Osteocyte (in vitro differentiated cells): Measurements from ENCODE around the gene SIRPB2. TPM values are rescaled to one million over a fixed set of nuclear protein-coding genes. Genes with fewer than 3 reads are reported as not detected.

ENCODE experiments used
- DNase-seq: peaks from one replicate; pipeline ENCODE4 v3.0.0; 2021; ENCODE audit warnings: mixed read lengths; ENCODE audit not compliant: unreplicated experiment; ENCODE audit errors: extremely low spot score
- H3K27ac Mint-ChIP-seq: one replicate; pipeline ENCODE4 v1.8.0; 2021; ENCODE audit warnings: mild to moderate bottlenecking, mixed read lengths; ENCODE audit not compliant: unreplicated experiment
- H3K27me3 Mint-ChIP-seq: one replicate; pipeline ENCODE4 v1.8.0; 2021; ENCODE audit warnings: mixed read lengths; ENCODE audit not compliant: unreplicated experiment
- H3K36me3 Mint-ChIP-seq: one replicate; pipeline ENCODE4 v1.8.0; 2021; ENCODE audit warnings: mixed read lengths; ENCODE audit not compliant: unreplicated experiment
- H3K4me1 Mint-ChIP-seq: one replicate; pipeline ENCODE4 v1.8.0; 2021; ENCODE audit warnings: mixed read lengths; ENCODE audit not compliant: unreplicated experiment
- H3K4me3 Mint-ChIP-seq: one replicate; pipeline ENCODE4 v1.8.0; 2021; ENCODE audit warnings: mild to moderate bottlenecking, moderate library complexity, mixed read lengths; ENCODE audit not compliant: unreplicated experiment
- H3K9me3 Mint-ChIP-seq: one replicate; pipeline ENCODE4 v1.8.0; 2021; ENCODE audit warnings: mixed read lengths; ENCODE audit not compliant: unreplicated experiment
- total RNA-seq: library from RNA; stranded (reverse); gene quantifications from 2 replicates; pipeline ENCODE4 v1.2.1, GENCODE V29; 2021
- TF ChIP-seq, protein P1 (sequence below): fragments of 200-600 bp; sonication (generic); IDR thresholded peaks from 2 replicates; pipeline ENCODE4 v1.5.0; 2021; ENCODE audit warnings: antibody characterized with exemption, mild to moderate bottlenecking, moderate library complexity

The SIRPB2 gene
- total RNA-seq, 1 donor from 2014 or later: not detected

DNA sequence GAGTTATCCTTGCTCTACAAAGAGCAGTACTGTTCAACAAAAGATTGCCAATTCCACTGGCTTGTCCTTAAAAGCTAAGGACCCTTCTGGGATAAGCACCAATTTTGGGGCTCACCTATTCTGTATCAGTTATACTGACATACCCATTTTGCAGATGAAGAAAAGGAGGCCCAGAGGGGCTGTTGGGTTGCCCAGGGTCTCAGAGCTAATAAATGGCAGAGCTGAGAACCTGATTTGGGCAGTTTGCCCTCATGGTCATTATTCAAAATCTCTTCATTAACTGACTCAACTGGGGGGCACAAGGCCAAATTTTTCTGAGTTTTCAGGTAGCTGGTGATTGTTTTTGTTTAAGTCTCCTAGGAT lies 55.9 kb downstream of the SIRPB2 start:
- H3K9me3 Mint-ChIP-seq: no peaks in the 10 kb centered on the region
- H3K4me3 Mint-ChIP-seq: no peak overlapping the region
- H3K4me1 Mint-ChIP-seq: peaks cover 4% of the 10 kb centered on the region
- TF ChIP-seq, protein P1, sequence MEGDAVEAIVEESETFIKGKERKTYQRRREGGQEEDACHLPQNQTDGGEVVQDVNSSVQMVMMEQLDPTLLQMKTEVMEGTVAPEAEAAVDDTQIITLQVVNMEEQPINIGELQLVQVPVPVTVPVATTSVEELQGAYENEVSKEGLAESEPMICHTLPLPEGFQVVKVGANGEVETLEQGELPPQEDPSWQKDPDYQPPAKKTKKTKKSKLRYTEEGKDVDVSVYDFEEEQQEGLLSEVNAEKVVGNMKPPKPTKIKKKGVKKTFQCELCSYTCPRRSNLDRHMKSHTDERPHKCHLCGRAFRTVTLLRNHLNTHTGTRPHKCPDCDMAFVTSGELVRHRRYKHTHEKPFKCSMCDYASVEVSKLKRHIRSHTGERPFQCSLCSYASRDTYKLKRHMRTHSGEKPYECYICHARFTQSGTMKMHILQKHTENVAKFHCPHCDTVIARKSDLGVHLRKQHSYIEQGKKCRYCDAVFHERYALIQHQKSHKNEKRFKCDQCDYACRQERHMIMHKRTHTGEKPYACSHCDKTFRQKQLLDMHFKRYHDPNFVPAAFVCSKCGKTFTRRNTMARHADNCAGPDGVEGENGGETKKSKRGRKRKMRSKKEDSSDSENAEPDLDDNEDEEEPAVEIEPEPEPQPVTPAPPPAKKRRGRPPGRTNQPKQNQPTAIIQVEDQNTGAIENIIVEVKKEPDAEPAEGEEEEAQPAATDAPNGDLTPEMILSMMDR: no peak
- H3K36me3 Mint-ChIP-seq: no peaks in the 10 kb centered on the region
- H3K27ac Mint-ChIP-seq: no peak overlapping the region
- H3K27me3 Mint-ChIP-seq: peaks cover 8% of the 10 kb centered on the region
- no peak for DNase-seq

DNA sequence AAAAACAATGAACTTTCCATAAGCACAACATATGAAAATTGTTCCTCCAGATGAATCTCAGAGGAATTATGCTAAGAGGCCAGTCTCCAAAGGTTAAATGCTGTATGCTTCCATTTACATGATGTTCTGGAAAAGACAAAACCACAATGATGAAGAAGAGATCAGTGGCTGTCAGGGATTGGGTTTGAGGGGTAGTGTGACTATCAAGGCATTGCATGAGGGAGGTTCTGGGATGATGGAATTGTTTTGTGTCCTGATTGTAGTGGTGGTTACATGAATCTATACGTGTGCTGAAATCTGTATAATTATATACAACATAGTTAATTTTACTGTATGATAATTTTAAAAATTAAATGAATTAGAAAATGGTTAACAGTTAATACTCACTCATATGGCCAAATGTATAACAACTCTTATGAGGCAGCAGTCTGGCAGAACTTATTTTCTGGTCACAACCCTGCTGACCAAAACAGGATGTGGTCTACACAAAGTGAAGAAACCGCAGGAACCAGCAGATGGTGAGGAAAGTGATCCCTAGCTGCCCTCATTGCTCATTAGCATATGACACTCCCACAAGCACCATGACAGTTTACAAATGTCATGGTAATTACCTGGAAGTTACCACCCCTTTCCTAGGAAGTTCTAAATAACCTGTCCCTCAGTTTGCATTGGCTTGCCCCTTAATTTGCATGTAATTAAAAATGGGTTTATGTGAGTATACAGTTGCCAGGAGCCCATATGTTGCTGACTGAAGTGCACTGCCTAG lies 56.5 kb downstream of the SIRPB2 start:
- H3K27me3 Mint-ChIP-seq: peaks cover 8% of the 10 kb centered on the region
- no peak overlapping the region for H3K4me3 Mint-ChIP-seq
- no peak for DNase-seq
- TF ChIP-seq, protein P1: no peak
- H3K27ac Mint-ChIP-seq: no peak overlapping the region
- no peaks in the 10 kb centered on the region for H3K36me3 Mint-ChIP-seq
- peaks cover 4% of the 10 kb centered on the region for H3K4me1 Mint-ChIP-seq
- no peaks in the 10 kb centered on the region for H3K9me3 Mint-ChIP-seq

DNA sequence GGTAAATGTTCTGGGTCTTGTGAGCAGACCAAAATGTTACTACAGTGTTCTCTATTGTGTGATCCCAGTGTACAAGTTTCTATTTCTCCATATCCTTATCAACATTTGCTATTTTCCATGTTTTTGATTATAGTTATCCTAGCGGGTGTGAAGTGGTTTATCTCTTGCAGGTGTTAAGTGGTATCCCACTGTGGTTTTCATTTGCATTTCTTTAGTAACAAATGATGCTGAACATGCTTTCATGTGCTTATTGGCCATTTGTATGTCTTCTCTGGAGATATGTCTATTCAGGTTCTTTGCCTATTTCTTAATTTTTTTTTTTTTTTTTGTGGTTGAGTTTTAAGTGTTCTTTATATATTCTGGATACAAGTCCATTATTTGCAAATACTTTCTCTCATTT lies 60.1 kb downstream of the SIRPB2 start:
- DNase-seq: no peak
- Mint-ChIP-seq H3K4me1 (peaks cover 13% of the 10 kb centered on the region), H3K4me3 (no peak overlapping the region), H3K27me3 (peaks cover 8% of the 10 kb centered on the region), H3K27ac (no peak overlapping the region), H3K36me3 (no peaks in the 10 kb centered on the region), H3K9me3 (no peaks in the 10 kb centered on the region)
- TF ChIP-seq, protein P1: no peak

DNA sequence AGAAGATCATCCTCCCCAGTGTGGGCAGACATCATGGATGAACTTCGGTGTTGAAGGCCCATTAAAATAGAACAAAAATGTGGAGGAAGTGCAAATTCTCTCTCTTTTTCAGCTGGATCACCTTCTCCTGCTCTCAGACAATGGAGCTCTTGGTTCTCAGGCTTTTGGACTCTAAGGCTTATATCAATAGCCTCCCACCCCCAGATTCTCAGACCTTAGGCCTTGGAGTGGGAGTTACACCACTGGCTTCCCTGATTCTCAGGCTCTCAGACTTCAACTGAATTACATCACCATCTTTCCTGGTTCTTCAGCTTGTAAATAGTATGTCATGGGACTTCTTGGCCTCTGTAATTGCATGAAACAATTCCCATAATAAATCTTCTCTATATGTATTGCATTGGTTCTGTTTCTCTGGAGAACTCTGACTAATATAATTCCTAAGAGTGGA lies 61.2 kb downstream of the SIRPB2 start:
- no peak overlapping the region for H3K4me3 Mint-ChIP-seq
- no peak overlapping the region for H3K27ac Mint-ChIP-seq
- peaks cover 8% of the 10 kb centered on the region for H3K27me3 Mint-ChIP-seq
- no peaks in the 10 kb centered on the region for H3K9me3 Mint-ChIP-seq
- DNase-seq: no peak
- TF ChIP-seq, protein P1: no peak
- no peaks in the 10 kb centered on the region for H3K36me3 Mint-ChIP-seq
- H3K4me1 Mint-ChIP-seq: peaks cover 12% of the 10 kb centered on the region

DNA sequence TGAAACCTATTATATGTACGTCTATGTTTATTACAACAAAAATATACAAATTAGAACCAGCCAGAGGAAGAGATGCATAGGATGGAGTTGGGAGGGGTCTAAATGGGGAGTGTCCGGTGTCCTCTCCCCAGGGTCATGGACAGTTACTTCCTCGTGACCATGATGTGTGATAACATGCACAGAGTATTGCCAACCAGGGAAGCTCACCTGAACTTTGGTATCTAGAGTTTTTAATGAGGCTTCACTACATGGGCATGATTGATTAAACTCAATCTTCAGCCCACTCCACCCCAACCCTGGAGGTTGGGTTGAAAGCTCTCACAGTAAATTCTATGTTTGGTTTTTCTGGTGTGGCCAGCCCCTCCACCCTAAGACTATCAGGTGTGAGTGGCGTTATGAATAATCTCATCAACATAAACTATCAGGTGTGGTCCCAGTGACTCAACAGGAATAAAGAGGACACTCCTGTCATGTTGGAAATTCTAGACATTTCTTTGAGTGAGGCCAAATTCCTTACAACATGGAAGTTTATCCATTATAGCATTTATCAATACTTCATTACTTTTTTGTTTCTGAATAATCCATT lies 62.0 kb downstream of the SIRPB2 start:
- Mint-ChIP-seq H3K27ac (no peak overlapping the region), H3K4me1 (peaks cover 9% of the 10 kb centered on the region), H3K9me3 (no peaks in the 10 kb centered on the region), H3K27me3 (peaks cover 8% of the 10 kb centered on the region), H3K36me3 (no peaks in the 10 kb centered on the region), H3K4me3 (no peak overlapping the region)
- DNase-seq: no peak
- TF ChIP-seq, protein P1: no peak
